GM12878 (cell line): ENCODE measurements around the gene CRTC3. TPM values are rescaled to one million over a fixed set of nuclear protein-coding genes. Genes with fewer than 3 reads are reported as not detected.

ENCODE experiments used
- ATAC-seq: fragments of 200-7000 bp; cut with Tn5 transposase; 3 replicates; pipeline ENCODE4 v1.9.1; 2020; ENCODE audit warnings: mild to moderate bottlenecking, moderate library complexity
- BruUV-seq: library from RNA; stranded (reverse); fragments of 400-500 nt; replicated peaks from 2 replicates; lab custom pipeline; 2021; lab: Mats Ljungman, UMichigan
- CTCF ChIA-PET: fragments of 300-600 bp; sonication (Branson Sonifier 250); formaldehyde crosslinking; extraction: SDS; loops from one replicate; lab custom pipeline; 2021; ENCODE audit warnings: inconsistent platforms; lab: Yijun Ruan, JAX
- POLR2A ChIA-PET: fragments of 350-600 bp; formaldehyde crosslinking; extraction: SDS; loops from one replicate; lab custom pipeline; 2021; ENCODE audit warnings: inconsistent platforms; lab: Charles Lee
- RAD21 ChIA-PET: fragments of 300-600 bp; sonication (Branson Sonifier 250); formaldehyde crosslinking; loops from one replicate; lab custom pipeline; 2023; ENCODE audit warnings: antibody characterized with exemption; ENCODE audit not compliant: unreplicated experiment; lab: Charles Lee
- SMC1A ChIA-PET: fragments of 300-600 bp; sonication (Branson Sonifier 250); formaldehyde crosslinking; loops from one replicate; lab custom pipeline; 2023; ENCODE audit not compliant: unreplicated experiment, uncharacterized antibody; lab: Charles Lee
- DNase-seq: peaks from one replicate; pipeline ENCODE4 v3.0.0-alpha.2; 2011; ENCODE audit warnings: low read depth, low spot score
- FAIRE-seq: peaks from 3 replicates; lab custom pipeline; 2011; peaks lifted over from hg19 to GRCh38; lab: Jason Lieb, UNC
- H2AFZ ChIP-seq: 2 replicates; pipeline ENCODE4 v1.6.0; 2011; ENCODE audit warnings: low read depth, low read length, control low read depth; ENCODE audit not compliant: control insufficient read depth
- H3K27ac ChIP-seq: 2 replicates; pipeline ENCODE4 v1.5.1; 2011; ENCODE audit warnings: control low read depth; ENCODE audit not compliant: control insufficient read depth, insufficient read depth
- H3K27me3 ChIP-seq, 2 experiments: replicated peaks in 1 of 2; 2 replicates each; pipeline versions ENCODE4 v1.6.0 to v1.6.1; 2011; ENCODE audit warnings: low read length in 1 of 2; ENCODE audit not compliant: control insufficient read depth in 2 of 2, insufficient read depth in 2 of 2
- H3K36me3 ChIP-seq, 2 experiments: 2 replicates each; pipeline ENCODE4 v1.5.1; 2011; ENCODE audit warnings: low read length in 1 of 2; ENCODE audit not compliant: control insufficient read depth in 2 of 2, insufficient read depth in 2 of 2
- H3K4me1 ChIP-seq: 2 replicates; pipeline ENCODE4 v1.6.1; 2011; ENCODE audit warnings: mild to moderate bottlenecking, low read length, moderate library complexity, mixed read lengths; ENCODE audit not compliant: control insufficient read depth, insufficient read depth
- H3K4me2 ChIP-seq: 2 replicates; pipeline ENCODE4 v1.6.0; 2011; ENCODE audit warnings: control low read depth; ENCODE audit not compliant: control insufficient read depth, insufficient read depth
- H3K4me3 ChIP-seq: fragments of 200-600 bp; sonication (generic); 2 replicates; pipeline ENCODE4 v1.5.1; 2016
- H3K79me2 ChIP-seq: 2 replicates; pipeline ENCODE4 v1.6.0; 2011; ENCODE audit warnings: low read length; ENCODE audit not compliant: control insufficient read depth, insufficient read depth
- H3K9ac ChIP-seq: 2 replicates; pipeline ENCODE4 v1.8.0; 2011; ENCODE audit warnings: low read length, control low read depth, mixed read lengths; ENCODE audit not compliant: control insufficient read depth, insufficient read depth
- H3K9me3 ChIP-seq: replicated peaks from 3 replicates; pipeline ENCODE4 v1.5.1; 2011; ENCODE audit warnings: mild to moderate bottlenecking, low read length; ENCODE audit not compliant: control insufficient read depth, insufficient read depth
- H4K20me1 ChIP-seq: 2 replicates; pipeline ENCODE4 v1.6.0; 2011; ENCODE audit not compliant: control insufficient read depth, insufficient read depth
- CBFB ChIP-seq: IDR thresholded peaks from 2 replicates; pipeline ENCODE4 v1.6.1; 2016; ENCODE audit warnings: antibody characterized with exemption, low read depth
- ETV6 ChIP-seq, 2 experiments: fragments of 450-650 bp in 1 of 2; IDR thresholded peaks in 1 of 2; conservative IDR thresholded peaks in 1 of 2; 2 replicates each; pipeline ENCODE4 v1.6.1; 2014; ENCODE audit warnings: antibody characterized with exemption in 1 of 2, borderline replicate concordance in 1 of 2, low read depth in 1 of 2, mild to moderate bottlenecking in 1 of 2, moderate library complexity in 1 of 2
- HCFC1 ChIP-seq: fragments of 150-350 bp; IDR thresholded peaks from 2 replicates; pipeline ENCODE4 v1.6.1; 2014; ENCODE audit warnings: low read length
- KAT2A ChIP-seq: conservative IDR thresholded peaks from 2 replicates; pipeline ENCODE4 v1.6.1; 2011; ENCODE audit warnings: low read depth, low read length; ENCODE audit not compliant: control insufficient read depth
- MXI1 ChIP-seq: fragments of 150-350 bp; IDR thresholded peaks from 2 replicates; pipeline ENCODE4 v1.6.1; 2011; ENCODE audit warnings: low read depth, mild to moderate bottlenecking, inconsistent platforms, low read length, improper control_type of control experiment
- NR2C1 ChIP-seq: fragments of 450-650 bp; IDR thresholded peaks from 2 replicates; pipeline ENCODE4 v1.6.1; 2017; ENCODE audit warnings: antibody characterized with exemption, mild to moderate bottlenecking, moderate library complexity
- PML ChIP-seq: IDR thresholded peaks from 2 replicates; pipeline ENCODE4 v1.6.1; 2012; ENCODE audit warnings: low read length, inconsistent platforms
- SRF ChIP-seq, 2 experiments: IDR thresholded peaks; 2 replicates each; pipeline ENCODE4 v1.6.1; 2011; ENCODE audit warnings: low read depth in 2 of 2, low read length in 2 of 2, mild to moderate bottlenecking in 1 of 2, moderate library complexity in 1 of 2
- WRNIP1 ChIP-seq: IDR thresholded peaks from 2 replicates; pipeline ENCODE4 v1.6.1; 2011; ENCODE audit warnings: low read depth, low read length, improper control_type of control experiment, borderline replicate concordance
- ZNF217 ChIP-seq: fragments of 450-650 bp; IDR thresholded peaks from 2 replicates; pipeline ENCODE4 v1.6.1; 2017; ENCODE audit warnings: antibody characterized with exemption, mild to moderate bottlenecking
- ZNF384 ChIP-seq: IDR thresholded peaks from 2 replicates; pipeline ENCODE4 v1.6.1; 2012; ENCODE audit warnings: low read depth, mild to moderate bottlenecking, low read length, improper control_type of control experiment, borderline replicate concordance
- ZNF592 ChIP-seq: fragments of 450-650 bp; IDR thresholded peaks from 2 replicates; pipeline ENCODE4 v1.6.1; 2017; ENCODE audit warnings: mild to moderate bottlenecking, moderate library complexity
- WGBS: methylation state at CpG from one replicate; pipeline ENCODE4 v1.1.6; 2016; ENCODE audit warnings: low lambda C conversion rate; ENCODE audit not compliant: insufficient replicate concordance, insufficient coverage; ENCODE audit errors: missing lambda C conversion rate; 5-methylcytosine and 5-hydroxymethylcytosine counted together
- in situ Hi-C: fragments of 300-500 bp; cut with MboI; formaldehyde crosslinking; loops from 9 replicates; pipeline ENCODE4 v1.14.3; 2018; ENCODE audit warnings: mixed read lengths
- intact Hi-C: fragments of 100-400 bp; cut with micrococcal nuclease; formaldehyde crosslinking; loops from one replicate; pipeline ENCODE4 v1.14.2; 2022; ENCODE audit not compliant: unreplicated experiment
- polyA plus RNA-seq, 11 experiments: library from polyadenylated mRNA; depleted of rRNA in 4 of 11; unstranded in 6 of 11; stranded (reverse) in 5 of 11; fragments of >200 nt; fragmentation: Nextera tagmentation in 4 of 11; fragmentation: Illumina TruSeq in 1 of 11; extraction: Ambion mirVana in 4 of 11; extraction: Trizol in 1 of 11; gene quantifications; 1 replicate in 1 of 11; 2 replicates in 10 of 11; pipeline versions ENCODE4 v1.2.1 to v1.2.3, GENCODE V29; 2011 to 2016; ENCODE audit warnings: inconsistent platforms in 2 of 11, missing spikeins in 2 of 11, low read depth in 1 of 11
- total RNA-seq, 4 experiments: library from RNA; depleted of rRNA in 3 of 4; stranded (reverse); fragments of >200 nt in 3 of 4; fragmentation: Illumina TruSeq in 1 of 4; extraction: Trizol in 1 of 4; gene quantifications; 2 replicates each; pipeline versions ENCODE4 v1.2.1 to v1.2.3, GENCODE V29; 2013 to 2021

The CRTC3 gene
- total and polyA plus RNA-seq, 10 of the 15 experiments (the other 5 are each of a cell fraction or from before 2014, with no cell fraction given), result 3.5 to 36.9 (median 18.9) TPM

DNA sequence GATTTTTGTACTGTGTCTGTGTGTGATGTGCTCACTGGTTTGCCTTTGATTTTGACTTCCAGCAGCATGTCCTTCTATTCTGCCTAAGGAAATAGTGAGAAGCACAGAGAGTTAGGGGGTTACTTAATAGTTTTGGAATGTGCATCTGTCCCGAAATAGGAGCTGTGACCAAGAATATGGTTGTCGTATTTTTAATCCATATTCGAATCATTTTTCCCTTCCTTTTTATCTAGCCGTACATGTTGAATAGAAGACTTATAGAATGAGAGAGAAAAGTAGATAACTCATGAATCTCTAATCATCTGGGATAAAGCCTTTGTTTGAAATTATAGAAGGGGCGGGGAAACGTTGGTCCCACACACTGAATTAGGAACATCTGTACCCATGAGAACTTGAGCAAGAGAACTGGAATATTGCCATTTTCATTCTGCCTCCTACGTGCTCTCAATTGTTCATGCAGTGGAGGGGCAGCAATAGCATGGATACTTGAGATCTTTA lies 23.6 kb downstream of the CRTC3 start:
- no peak overlapping the region for H3K4me2 ChIP-seq
- POLR2A ChIA-PET, result interaction anchor here (1.0 kb wide), 1 partner anchor 19 kb away, joined by 3 read pairs; no protein-coding TSS in a partner anchor
- H3K4me3 ChIP-seq, result no peak overlapping the region
- SMC1A ChIA-PET, result no interaction called here
- no TSS peak for BruUV-seq
- 95% methylated on average over 7 of the region's 7 CpGs for WGBS
- H4K20me1 ChIP-seq, result no peaks in the 10 kb centered on the region
- FAIRE-seq, result no peak
- TF ChIP-seq NR2C1 (no peak), KAT2A (no peak), HCFC1 (no peak), WRNIP1 (no peak), SRF (IDR thresholded peaks at IDR 0.05; ENCODE audit: low read depth in 2 of 2, low read length in 2 of 2) (no peak), MXI1 (no peak), ZNF592 (no peak), CBFB (no peak), ZNF217 (no peak), ETV6 (conservative IDR thresholded peaks at IDR 0.05 in 1 of 2, IDR thresholded peaks at IDR 0.05 in 1 of 2; ENCODE audit: borderline replicate concordance in 1 of 2, low read depth in 1 of 2) (no peak), ZNF384 (no peak), PML (no peak)
- in situ Hi-C loops, result no loop called here
- CTCF ChIA-PET, result no interaction called here
- H3K9me3 ChIP-seq, result no peaks in the 10 kb centered on the region
- intact Hi-C loops, result no loop called here
- no peak overlapping the region for H3K27ac ChIP-seq
- no peak for ATAC-seq
- no peak overlapping the region for H3K9ac ChIP-seq
- H2AFZ ChIP-seq, result no peak overlapping the region
- peaks cover 16% of the 10 kb centered on the region for H3K79me2 ChIP-seq
- peaks cover 29% of the 10 kb centered on the region for H3K4me1 ChIP-seq
- H3K27me3 ChIP-seq, result no peaks in the 10 kb centered on the region
- peaks cover 1 to 13% of the 10 kb centered on the region in 2 experiments; a peak in 3 of 4 replicates for H3K36me3 ChIP-seq
- RAD21 ChIA-PET, result interaction anchor here (1.1 kb wide), 1 partner anchor 45 kb away, joined by 3 read pairs; no protein-coding TSS in a partner anchor
- no peak for DNase-seq
